ENCODE measurements around the gene ZNF462. TPM values are rescaled to one million over a fixed set of nuclear protein-coding genes. Genes with fewer than 3 reads are reported as not detected.

ZNF462 gene
- total and polyA plus RNA-seq, 2 of the 4 experiments (the other 2 are of a cell fraction), result 6.1 to 18.8 TPM

DNA sequence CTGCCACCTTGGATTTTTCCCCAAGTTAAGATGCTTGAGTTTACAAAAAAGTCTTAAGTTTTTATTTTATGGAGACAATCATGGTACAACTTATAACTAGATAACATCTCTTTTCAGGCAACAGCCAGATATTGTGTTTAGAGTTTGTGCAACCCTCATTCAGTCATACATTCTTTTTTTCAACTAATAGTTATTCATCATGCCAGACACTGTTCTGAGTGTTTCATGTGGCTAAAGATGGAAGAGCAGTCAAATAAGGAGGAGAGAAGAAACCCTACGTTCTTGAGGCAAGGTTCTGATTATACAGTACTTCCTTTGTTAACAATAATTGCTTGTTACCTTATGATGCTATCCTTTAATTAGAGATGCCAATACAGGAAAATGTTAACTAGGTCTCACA lies 42.1 kb upstream of the ZNF462 start:
- Histone ChIP-seq H4K8ac (ENCODE audit: low read depth in 2 of 2, low read length in 2 of 2) (no peak overlapping the region), H2AK5ac (ENCODE audit: low read depth, low read length) (no peak overlapping the region), H2BK20ac (ENCODE audit: low read depth, low read length) (no peak overlapping the region), H3K18ac (ENCODE audit: low read depth, low read length) (no peak overlapping the region), H3K4me2 (ENCODE audit: low read depth, low read length) (no peak overlapping the region), H3K9me1 (ENCODE audit: insufficient read depth, low read length) (no peaks in the 10 kb centered on the region), H3K27me3 (ENCODE audit: control insufficient read depth, insufficient read depth, low read length) (no peaks in the 10 kb centered on the region; the same call in 1 of the 2 replicates), H2AFZ (replicated peaks; ENCODE audit: low read length, poor library complexity) (no peak overlapping the region), H2AK9ac (replicated peaks; ENCODE audit: low read depth, low read length, poor library complexity) (no peak overlapping the region), H3K4me3 (ENCODE audit: insufficient read depth, low read depth, low read length) (no peak overlapping the region), H3K56ac (ENCODE audit: extremely low read depth, insufficient read depth, low read length) (no peak overlapping the region), H4K5ac (ENCODE audit: low read depth, low read length) (no peak overlapping the region), H4K91ac (ENCODE audit: insufficient read depth, low read depth, low read length) (no peak overlapping the region), H2BK120ac (ENCODE audit: low read depth, low read length) (no peak overlapping the region), H4K20me1 (ENCODE audit: insufficient read depth, low read length) (no peaks in the 10 kb centered on the region), H3K4ac (ENCODE audit: low read depth, low read length) (no peak overlapping the region), H3K4me1 (ENCODE audit: control insufficient read depth, insufficient read depth, low read length) (no peaks in the 10 kb centered on the region), H3K79me1 (ENCODE audit: low read depth in 1 of 2, low read length in 2 of 2) (no peaks in the 10 kb centered on the region), H3K14ac (replicated peaks; ENCODE audit: low read depth, low read length) (no peak overlapping the region), H3K9ac (ENCODE audit: low read depth, low read length) (no peak overlapping the region), H3K36me3 (ENCODE audit: control insufficient read depth, insufficient read depth, low read length) (no peaks in the 10 kb centered on the region), H3K9me3 (ENCODE audit: control insufficient read depth, insufficient read depth, low read length) (no peaks in the 10 kb centered on the region), H2BK15ac (ENCODE audit: low read depth, low read length) (no peak overlapping the region), H3K27ac (ENCODE audit: insufficient read depth, low read length) (no peak overlapping the region), H2BK5ac (ENCODE audit: low read depth, low read length, poor library complexity, severe bottlenecking) (no peak overlapping the region), H3K23ac (ENCODE audit: low read depth, low read length) (no peak overlapping the region)
- in situ Hi-C loops (cut with MboI; ENCODE audit: low sequenced_read_pairs) (no loop called here), intact Hi-C loops (cut with micrococcal nuclease) (no loop called here), dilution Hi-C loops (cut with HindIII; ENCODE audit: low sequenced_read_pairs, unreplicated experiment) (no loop called here)
- no TSS peak for BruUV-seq (replicated peaks)
- no CpG with 5 or more reads among the region's 1 CpG for WGBS, 2 experiments (ENCODE audit: extremely low coverage in 2 of 2, insufficient read length in 1 of 2)
- DNase-seq, result no peak
- TF ChIP-seq MXI1 (IDR thresholded peaks at IDR 0.05; ENCODE audit: borderline replicate concordance, low read depth, low read length) (no peak), CEBPB (IDR thresholded peaks at IDR 0.05; ENCODE audit: low read depth, low read length) (no peak), MAZ (IDR thresholded peaks at IDR 0.05; ENCODE audit: borderline replicate concordance, low read depth, low read length) (no peak), NFE2L2 (IDR thresholded peaks at IDR 0.05; ENCODE audit: low read depth, low read length) (no peak), MAFK (IDR thresholded peaks at IDR 0.05; ENCODE audit: low read depth, low read length) (no peak), RAD21 (IDR thresholded peaks at IDR 0.05; ENCODE audit: low read length) (no peak), CHD1 (IDR thresholded peaks at IDR 0.05; ENCODE audit: low read depth, low read length) (no peak)
- TF ChIP-seq, protein P1, sequence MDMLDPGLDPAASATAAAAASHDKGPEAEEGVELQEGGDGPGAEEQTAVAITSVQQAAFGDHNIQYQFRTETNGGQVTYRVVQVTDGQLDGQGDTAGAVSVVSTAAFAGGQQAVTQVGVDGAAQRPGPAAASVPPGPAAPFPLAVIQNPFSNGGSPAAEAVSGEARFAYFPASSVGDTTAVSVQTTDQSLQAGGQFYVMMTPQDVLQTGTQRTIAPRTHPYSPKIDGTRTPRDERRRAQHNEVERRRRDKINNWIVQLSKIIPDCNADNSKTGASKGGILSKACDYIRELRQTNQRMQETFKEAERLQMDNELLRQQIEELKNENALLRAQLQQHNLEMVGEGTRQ (IDR thresholded peaks at IDR 0.05; ENCODE audit: low read depth, low read length), result no peak
- CTCF ChIA-PET, result no interaction called here
- POLR2A ChIA-PET (ENCODE audit: unreplicated experiment), result no interaction called here
- no peak for ATAC-seq (ENCODE audit: low read depth)
